NCI-H1105 treated with DMSO at 0.1 percent for 48 hours (cell line): ENCODE measurements around the gene CALD1.

ENCODE experiments used
- DNase-seq: peaks from one replicate; lab custom pipeline; 2025; lab: John Stamatoyannopoulos, UW

CALD1 gene

DNA sequence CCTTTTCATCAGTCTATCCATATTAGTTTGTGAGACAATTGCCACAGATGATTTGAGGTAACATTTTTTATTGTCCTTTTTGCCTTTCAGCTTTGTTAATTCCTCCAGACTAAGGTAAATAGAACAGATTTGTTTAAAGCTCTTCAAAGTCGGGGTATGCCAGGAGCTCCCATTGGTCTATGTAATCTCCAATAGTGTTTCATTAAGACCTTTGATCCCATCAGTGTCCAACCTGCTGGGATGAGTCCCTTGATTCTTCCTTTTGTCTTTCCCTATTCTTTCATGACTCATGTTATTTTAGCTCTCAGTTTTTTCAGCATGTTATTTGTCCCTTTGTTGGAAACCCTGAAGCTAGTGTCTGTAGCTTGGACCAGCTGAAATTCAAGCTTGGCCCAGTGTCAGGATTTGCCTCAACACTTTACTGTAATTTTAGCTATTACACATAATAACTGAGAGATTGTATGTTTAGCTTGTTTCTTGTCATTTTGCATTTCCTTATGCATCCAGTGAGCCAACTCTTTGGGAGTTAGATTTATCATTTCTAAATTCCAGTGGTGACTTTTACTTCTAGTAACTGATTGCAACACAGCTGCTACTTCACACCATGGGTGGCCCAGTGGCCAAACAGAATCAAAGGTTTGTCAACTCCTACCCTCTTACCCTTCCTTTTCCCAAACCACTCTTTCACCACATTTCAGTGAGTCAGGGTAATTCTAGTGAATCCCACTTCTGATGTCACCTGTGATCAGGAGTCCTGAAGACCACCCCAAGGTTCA, 222.1 kb downstream of the CALD1 start:
- no peak for DNase-seq

DNA sequence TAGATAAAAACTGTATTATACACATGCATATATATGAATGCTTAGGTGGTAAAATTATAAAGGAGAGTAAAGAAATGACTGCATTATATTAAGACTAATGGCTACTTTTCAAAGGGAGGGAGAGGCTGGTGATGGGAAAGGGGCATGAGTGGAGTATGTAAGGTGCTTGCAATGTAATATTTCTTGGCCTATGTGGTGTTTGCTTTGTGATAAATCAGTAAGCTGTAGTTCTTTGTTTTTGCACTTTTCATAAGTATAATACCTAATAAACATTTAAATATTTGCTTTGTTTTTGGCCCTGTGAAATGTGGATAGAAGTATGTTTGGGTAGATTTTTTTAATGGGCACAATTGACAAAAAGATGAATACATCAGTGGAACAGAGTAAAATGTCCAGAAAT, 232.8 kb downstream of the CALD1 start:
- DNase-seq, result no peak
